GM12878 (cell line): ENCODE data around the gene ZNF700. TPM values are rescaled to one million over a fixed set of nuclear protein-coding genes. Genes with fewer than 3 reads are reported as not detected.

ENCODE experiments used
- ATAC-seq: fragments of 200-7000 bp; cut with Tn5 transposase; 3 replicates; pipeline ENCODE4 v1.9.1; 2020; ENCODE audit warnings: mild to moderate bottlenecking, moderate library complexity
- BruUV-seq: library from RNA; stranded (reverse); fragments of 400-500 nt; replicated peaks from 2 replicates; lab custom pipeline; 2021; lab: Mats Ljungman, UMichigan
- CTCF ChIA-PET: fragments of 300-600 bp; sonication (Branson Sonifier 250); formaldehyde crosslinking; extraction: SDS; loops from one replicate; lab custom pipeline; 2021; ENCODE audit warnings: inconsistent platforms; lab: Yijun Ruan, JAX
- POLR2A ChIA-PET: fragments of 350-600 bp; formaldehyde crosslinking; extraction: SDS; loops from one replicate; lab custom pipeline; 2021; ENCODE audit warnings: inconsistent platforms; lab: Charles Lee
- RAD21 ChIA-PET: fragments of 300-600 bp; sonication (Branson Sonifier 250); formaldehyde crosslinking; loops from one replicate; lab custom pipeline; 2023; ENCODE audit warnings: antibody characterized with exemption; ENCODE audit not compliant: unreplicated experiment; lab: Charles Lee
- SMC1A ChIA-PET: fragments of 300-600 bp; sonication (Branson Sonifier 250); formaldehyde crosslinking; loops from one replicate; lab custom pipeline; 2023; ENCODE audit not compliant: unreplicated experiment, uncharacterized antibody; lab: Charles Lee
- DNase-seq: peaks from one replicate; pipeline ENCODE4 v3.0.0-alpha.2; 2011; ENCODE audit warnings: low read depth, low spot score
- FAIRE-seq: peaks from 3 replicates; lab custom pipeline; 2011; peaks lifted over from hg19 to GRCh38; lab: Jason Lieb, UNC
- H2AFZ ChIP-seq: 2 replicates; pipeline ENCODE4 v1.6.0; 2011; ENCODE audit warnings: low read depth, low read length, control low read depth; ENCODE audit not compliant: control insufficient read depth
- H3K27ac ChIP-seq: 2 replicates; pipeline ENCODE4 v1.5.1; 2011; ENCODE audit warnings: control low read depth; ENCODE audit not compliant: control insufficient read depth, insufficient read depth
- H3K27me3 ChIP-seq, 2 experiments: replicated peaks in 1 of 2; 2 replicates each; pipeline versions ENCODE4 v1.6.0 to v1.6.1; 2011; ENCODE audit warnings: low read length in 1 of 2; ENCODE audit not compliant: control insufficient read depth in 2 of 2, insufficient read depth in 2 of 2
- H3K36me3 ChIP-seq, 2 experiments: 2 replicates each; pipeline ENCODE4 v1.5.1; 2011; ENCODE audit warnings: low read length in 1 of 2; ENCODE audit not compliant: control insufficient read depth in 2 of 2, insufficient read depth in 2 of 2
- H3K4me1 ChIP-seq: 2 replicates; pipeline ENCODE4 v1.6.1; 2011; ENCODE audit warnings: mild to moderate bottlenecking, low read length, moderate library complexity, mixed read lengths; ENCODE audit not compliant: control insufficient read depth, insufficient read depth
- H3K4me2 ChIP-seq: 2 replicates; pipeline ENCODE4 v1.6.0; 2011; ENCODE audit warnings: control low read depth; ENCODE audit not compliant: control insufficient read depth, insufficient read depth
- H3K4me3 ChIP-seq: fragments of 200-600 bp; sonication (generic); 2 replicates; pipeline ENCODE4 v1.5.1; 2016
- H3K79me2 ChIP-seq: 2 replicates; pipeline ENCODE4 v1.6.0; 2011; ENCODE audit warnings: low read length; ENCODE audit not compliant: control insufficient read depth, insufficient read depth
- H3K9ac ChIP-seq: 2 replicates; pipeline ENCODE4 v1.8.0; 2011; ENCODE audit warnings: low read length, control low read depth, mixed read lengths; ENCODE audit not compliant: control insufficient read depth, insufficient read depth
- H3K9me3 ChIP-seq: replicated peaks from 3 replicates; pipeline ENCODE4 v1.5.1; 2011; ENCODE audit warnings: mild to moderate bottlenecking, low read length; ENCODE audit not compliant: control insufficient read depth, insufficient read depth
- H4K20me1 ChIP-seq: 2 replicates; pipeline ENCODE4 v1.6.0; 2011; ENCODE audit not compliant: control insufficient read depth, insufficient read depth
- BCLAF1 ChIP-seq: fragments of 450-650 bp; IDR thresholded peaks from 2 replicates; pipeline ENCODE4 v1.6.1; 2017; ENCODE audit warnings: antibody characterized with exemption, mild to moderate bottlenecking, moderate library complexity
- BHLHE40 ChIP-seq, 2 experiments: fragments of 450-650 bp in 1 of 2; IDR thresholded peaks; 2 replicates each; pipeline ENCODE4 v1.6.1; 2011 to 2017; ENCODE audit warnings: low read depth in 2 of 2, borderline replicate concordance in 1 of 2, improper control_type of control experiment in 1 of 2, low read length in 1 of 2, mild to moderate bottlenecking in 1 of 2
- CREM ChIP-seq: IDR thresholded peaks from 2 replicates; pipeline ENCODE4 v1.6.1; 2014; ENCODE audit warnings: antibody characterized with exemption, low read depth
- HSF1 ChIP-seq: fragments of 150-350 bp; IDR thresholded peaks from 2 replicates; pipeline ENCODE4 v1.6.1; 2014; ENCODE audit warnings: mild to moderate bottlenecking, low read depth, low read length
- IKZF1 ChIP-seq: fragments of 450-650 bp; conservative IDR thresholded peaks from 2 replicates; pipeline ENCODE4 v1.6.1; 2017; ENCODE audit warnings: antibody characterized with exemption, mild to moderate bottlenecking
- KLF5 ChIP-seq: fragments of 450-650 bp; IDR thresholded peaks from 2 replicates; pipeline ENCODE4 v1.6.1; 2014; ENCODE audit warnings: mild to moderate bottlenecking; ENCODE audit not compliant: partially characterized antibody
- NKRF ChIP-seq: fragments of 450-650 bp; conservative IDR thresholded peaks from 2 replicates; pipeline ENCODE4 v1.6.1; 2017; ENCODE audit warnings: mild to moderate bottlenecking, moderate library complexity
- NR2C2 ChIP-seq: IDR thresholded peaks from 2 replicates; pipeline ENCODE4 v1.6.1; 2011; ENCODE audit warnings: borderline replicate concordance, low read depth; ENCODE audit not compliant: control insufficient read depth, insufficient read length
- PKNOX1 ChIP-seq: fragments of 450-650 bp; IDR thresholded peaks from 2 replicates; pipeline ENCODE4 v1.6.1; 2016; ENCODE audit warnings: mild to moderate bottlenecking
- RCOR1 ChIP-seq: conservative IDR thresholded peaks from 2 replicates; pipeline ENCODE4 v1.6.1; 2012; ENCODE audit warnings: low read depth, low read length, improper control_type of control experiment
- SUZ12 ChIP-seq: fragments of 200-600 bp; sonication (generic); IDR thresholded peaks from one replicate; pipeline ENCODE4 v1.6.1; 2018; ENCODE audit warnings: antibody characterized with exemption, mild to moderate bottlenecking; ENCODE audit not compliant: unreplicated experiment
- YY1 ChIP-seq: IDR thresholded peaks from 2 replicates; pipeline ENCODE4 v1.6.1; 2011; ENCODE audit warnings: low read depth, mild to moderate bottlenecking, low read length
- ZBED1 ChIP-seq: IDR thresholded peaks from 2 replicates; pipeline ENCODE4 v1.6.1; 2016; ENCODE audit warnings: borderline replicate concordance
- WGBS: methylation state at CpG from one replicate; pipeline ENCODE4 v1.1.6; 2016; ENCODE audit warnings: low lambda C conversion rate; ENCODE audit not compliant: insufficient replicate concordance, insufficient coverage; ENCODE audit errors: missing lambda C conversion rate; 5-methylcytosine and 5-hydroxymethylcytosine counted together
- in situ Hi-C: fragments of 300-500 bp; cut with MboI; formaldehyde crosslinking; loops from 9 replicates; pipeline ENCODE4 v1.14.3; 2018; ENCODE audit warnings: mixed read lengths
- intact Hi-C: fragments of 100-400 bp; cut with micrococcal nuclease; formaldehyde crosslinking; loops from one replicate; pipeline ENCODE4 v1.14.2; 2022; ENCODE audit not compliant: unreplicated experiment
- polyA plus RNA-seq, 11 experiments: library from polyadenylated mRNA; depleted of rRNA in 4 of 11; unstranded in 6 of 11; stranded (reverse) in 5 of 11; fragments of >200 nt; fragmentation: Nextera tagmentation in 4 of 11; fragmentation: Illumina TruSeq in 1 of 11; extraction: Ambion mirVana in 4 of 11; extraction: Trizol in 1 of 11; gene quantifications; 1 replicate in 1 of 11; 2 replicates in 10 of 11; pipeline versions ENCODE4 v1.2.1 to v1.2.3, GENCODE V29; 2011 to 2016; ENCODE audit warnings: inconsistent platforms in 2 of 11, missing spikeins in 2 of 11, low read depth in 1 of 11
- total RNA-seq, 4 experiments: library from RNA; depleted of rRNA in 3 of 4; stranded (reverse); fragments of >200 nt in 3 of 4; fragmentation: Illumina TruSeq in 1 of 4; extraction: Trizol in 1 of 4; gene quantifications; 2 replicates each; pipeline versions ENCODE4 v1.2.1 to v1.2.3, GENCODE V29; 2013 to 2021

The ZNF700 gene
- total and polyA plus RNA-seq, 10 of the 15 experiments (the other 5 are each of a cell fraction or from before 2014, with no cell fraction given) = 6.7 to 16.0 (median 11.1) TPM

- TF ChIP-seq PKNOX1 (no peak), ZBED1 (no peak), BHLHE40 (IDR thresholded peaks at IDR 0.05; ENCODE audit: borderline replicate concordance in 1 of 2, low read depth in 2 of 2, low read length in 1 of 2) (no peak), CREM (no peak), SUZ12 (no peak), NKRF (no peak)
Measured at GRCh38 chr19:11948646-11949045, 23.7 kb downstream of the ZNF700 start (continued).

- DNase-seq (no peak), FAIRE-seq (no peak), ATAC-seq (no peak)
- Histone ChIP-seq H3K36me3 (peaks cover 8 to 34% of the 10 kb centered on the region in 2 experiments), H3K9ac (no peak overlapping the region), H3K27me3 (no peaks in the 10 kb centered on the region), H3K79me2 (no peaks in the 10 kb centered on the region), H3K4me2 (no peak overlapping the region), H4K20me1 (no peaks in the 10 kb centered on the region), H3K4me1 (no peaks in the 10 kb centered on the region), H3K4me3 (no peak overlapping the region), H3K9me3 (peaks cover 77% of the 10 kb centered on the region), H2AFZ (no peak overlapping the region), H3K27ac (no peak overlapping the region)
- in situ Hi-C loops (no loop called here), intact Hi-C loops (no loop called here)
- ChIA-PET CTCF (no interaction called here), RAD21 (no interaction called here), SMC1A (no interaction called here), POLR2A (no interaction called here)
- WGBS = 96% methylated on average over 4 of the region's 4 CpGs
- BruUV-seq = no TSS peak
- TF ChIP-seq HSF1 (no peak), IKZF1 (no peak), BCLAF1 (no peak), KLF5 (peak; percentile 92), NR2C2 (no peak), YY1 (no peak), RCOR1 (no peak)
Measured at GRCh38 chr19:11949201-11949600, 24.3 kb downstream of the ZNF700 start.
